Tongue (tissue), 2 donors: ENCODE data around the gene TRIM2. TPM values are rescaled to one million over a fixed set of nuclear protein-coding genes. Genes with fewer than 3 reads are reported as not detected.
"Not testable (repeated sequence)": the region's sequence is repeated elsewhere in the genome, so short reads cannot be mapped to it uniquely, and the experiment has no call there.

Experiments
- DNase-seq: peaks from one replicate; pipeline ENCODE4 v3.0.0-alpha.2; 2015
- total RNA-seq: library from RNA; depleted of rRNA; stranded (reverse); fragments of >200 nt; gene quantifications from one replicate; pipeline ENCODE4 v1.2.3, GENCODE V29; 2014

The TRIM2 gene
- 56.7 TPM for total RNA-seq

DNA sequence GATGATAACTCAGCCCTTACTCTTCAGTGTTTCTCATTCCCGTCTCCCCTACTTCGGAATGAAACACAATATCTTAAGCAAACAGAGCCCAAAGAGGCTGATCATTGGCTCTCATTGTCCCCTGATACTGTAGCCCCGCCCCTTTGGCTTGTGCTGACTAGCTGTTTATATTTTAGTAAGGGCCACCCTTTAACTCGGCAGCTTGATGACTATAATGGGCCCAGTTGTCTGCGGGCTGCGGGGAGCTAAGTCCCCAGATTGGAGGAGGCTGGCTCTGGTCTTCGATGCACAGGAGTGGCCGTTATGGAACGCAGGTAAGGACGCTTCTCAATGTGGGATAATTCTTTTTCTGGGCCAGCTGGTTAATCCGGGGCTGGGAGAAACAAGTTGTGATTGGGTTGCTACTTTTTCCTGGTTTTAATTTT lies at the start of gene TRIM2:
Gene TRIM2, plus strand, starts transcription at position 197 of the 425 bp plus-strand sequence. Its CDS starts 88 bp downstream, at position 285.
- peak; percentile 81 for DNase-seq

GRCh38 chr4:153155686-153156085 lies 48.6 kb upstream of the TRIM2 start:
- DNase-seq, result no peak

DNA sequence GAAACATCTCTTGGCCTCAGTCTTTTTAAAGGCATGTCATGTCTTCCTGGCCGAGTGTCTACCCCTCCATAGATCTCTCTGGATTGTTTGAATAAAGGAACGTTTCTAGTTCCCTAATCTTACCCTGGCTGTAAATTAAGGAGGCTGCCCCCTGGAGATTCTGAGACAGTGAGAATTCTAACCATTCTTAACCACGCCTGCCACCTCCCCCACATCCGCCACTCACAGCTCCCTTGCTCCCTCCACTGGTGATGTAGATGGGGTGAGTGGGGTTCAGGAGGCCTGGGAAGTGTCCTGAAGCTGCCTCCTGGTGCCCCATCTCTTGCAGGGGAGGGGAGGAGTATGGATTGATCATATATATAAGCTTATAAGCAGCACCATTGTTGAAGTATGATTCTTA lies 48.0 kb upstream of the TRIM2 start:
- DNase-seq, result no peak

DNA sequence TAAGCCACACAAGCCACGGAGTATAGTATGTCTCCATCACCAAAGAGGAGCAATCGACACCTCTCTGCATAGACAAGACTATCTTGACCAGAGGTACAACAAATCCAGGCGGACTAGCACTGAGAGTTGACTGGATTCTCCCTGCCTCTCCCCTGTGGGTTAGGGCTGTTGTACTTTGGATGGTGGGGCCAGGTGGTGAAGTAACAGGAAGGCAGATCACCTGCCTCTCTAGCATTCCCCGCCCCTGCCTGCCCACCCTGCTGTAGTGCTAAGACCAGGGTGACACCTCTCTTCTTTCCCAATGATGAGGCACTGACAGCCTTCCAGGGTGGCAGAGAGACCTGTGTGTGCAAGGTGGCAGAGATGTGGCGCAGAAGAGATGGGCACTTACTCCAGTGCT lies 47.5 kb upstream of the TRIM2 start:
- no peak for DNase-seq

DNA sequence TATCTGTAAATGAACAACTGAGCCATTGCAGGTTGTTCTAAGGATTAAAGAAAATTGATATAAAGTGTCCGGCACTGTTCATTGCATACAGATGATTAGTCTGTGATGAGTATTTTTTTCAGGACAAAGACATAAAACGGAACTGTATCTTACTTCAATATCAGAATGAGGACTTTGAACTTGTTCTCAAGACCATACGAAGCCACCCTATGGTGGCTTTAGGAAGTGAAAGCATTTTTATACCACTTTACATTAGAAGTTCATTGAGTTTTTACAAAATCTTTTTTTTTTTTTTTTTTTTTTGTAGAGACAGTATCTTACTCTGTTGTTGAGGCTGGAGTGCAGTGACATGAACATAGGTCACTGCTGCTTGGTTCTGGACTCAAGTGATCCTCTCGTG lies 45.2 kb upstream of the TRIM2 start:
- no peak for DNase-seq

- DNase-seq, result no peak
Measured at GRCh38 chr4:153159728-153160221, 44.5 kb upstream of the TRIM2 start.

GRCh38 chr4:153160821-153161220 lies 43.4 kb upstream of the TRIM2 start:
- DNase-seq, result no peak

GRCh38 chr4:153161226-153161963 lies 42.8 kb upstream of the TRIM2 start:
- peak; percentile 40 for DNase-seq

DNA sequence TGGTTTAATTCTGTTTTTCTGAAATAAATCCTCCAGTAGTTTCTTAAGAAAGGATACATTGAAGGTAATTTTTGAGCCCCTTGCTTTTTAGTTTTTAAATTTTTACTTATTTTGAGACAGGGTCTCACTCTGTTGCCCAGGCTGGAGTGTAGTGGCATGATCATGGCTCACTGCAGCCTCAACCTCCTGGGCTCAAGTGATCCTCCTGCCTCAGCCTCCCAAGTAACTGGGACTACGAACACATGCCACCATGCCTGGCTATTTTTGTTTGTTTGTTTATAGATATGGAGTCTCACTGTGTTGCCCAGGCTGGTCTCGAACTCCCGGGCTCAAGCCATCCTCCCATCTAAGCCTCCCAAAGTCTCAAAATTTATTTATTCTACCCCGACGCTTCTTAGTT lies 39.0 kb upstream of the TRIM2 start:
- DNase-seq, result not testable (repeated sequence)

DNA sequence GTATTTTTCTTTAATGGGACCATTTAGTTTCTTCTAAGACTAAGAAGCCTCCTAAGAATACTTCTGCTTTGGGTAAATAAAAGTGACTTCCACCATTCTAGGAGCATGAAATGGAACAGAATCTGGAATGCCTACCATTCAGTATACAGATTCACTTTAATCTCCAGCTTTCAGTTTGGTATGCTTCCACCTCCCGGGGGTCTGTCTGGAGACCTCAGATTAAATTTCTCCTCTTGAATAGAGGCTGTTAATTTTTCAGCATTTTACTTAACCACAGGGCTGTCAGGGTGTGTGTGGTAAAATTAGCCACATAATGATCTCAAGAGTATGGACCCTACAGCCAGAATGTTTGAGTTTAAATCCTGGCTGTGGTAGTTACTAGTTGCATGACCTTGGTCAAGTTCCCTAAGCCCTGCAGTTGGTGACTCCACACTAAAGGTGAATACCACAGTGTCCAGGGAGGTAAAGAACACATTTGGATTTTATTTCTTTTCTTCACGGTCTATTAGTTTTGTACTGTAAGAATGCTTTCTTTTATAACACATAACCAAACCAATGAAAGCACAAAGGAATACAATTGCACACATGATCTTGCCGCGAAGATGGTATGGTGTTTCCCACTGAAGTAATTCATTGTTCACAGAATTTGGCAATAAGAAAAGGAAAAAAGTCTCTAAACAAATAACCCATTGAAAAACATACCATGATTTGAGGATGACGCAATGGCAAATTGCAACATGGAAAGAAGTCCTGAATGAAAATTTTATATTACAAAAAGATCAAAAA lies 37.3 kb upstream of the TRIM2 start:
- DNase-seq, result peak; percentile 41

DNA sequence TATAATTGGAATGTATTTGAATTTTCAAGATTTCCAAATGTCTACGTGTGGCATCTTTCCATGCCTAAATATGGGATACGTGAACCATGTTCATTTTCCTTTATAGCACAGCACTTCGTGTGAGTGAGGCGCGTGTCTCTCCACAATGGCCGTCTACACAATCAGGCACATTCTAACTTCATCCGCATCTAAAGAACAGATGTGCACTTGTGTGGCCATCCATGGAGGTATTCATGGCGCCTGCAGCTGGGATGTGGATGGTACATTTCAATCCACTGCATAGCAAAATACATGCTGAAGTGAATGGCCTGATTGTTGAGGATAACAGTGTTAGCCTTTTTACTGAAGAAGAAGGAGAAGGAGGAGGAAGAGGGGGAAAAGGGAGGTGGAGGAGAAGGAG lies 34.5 kb upstream of the TRIM2 start:
- no peak for DNase-seq

DNA sequence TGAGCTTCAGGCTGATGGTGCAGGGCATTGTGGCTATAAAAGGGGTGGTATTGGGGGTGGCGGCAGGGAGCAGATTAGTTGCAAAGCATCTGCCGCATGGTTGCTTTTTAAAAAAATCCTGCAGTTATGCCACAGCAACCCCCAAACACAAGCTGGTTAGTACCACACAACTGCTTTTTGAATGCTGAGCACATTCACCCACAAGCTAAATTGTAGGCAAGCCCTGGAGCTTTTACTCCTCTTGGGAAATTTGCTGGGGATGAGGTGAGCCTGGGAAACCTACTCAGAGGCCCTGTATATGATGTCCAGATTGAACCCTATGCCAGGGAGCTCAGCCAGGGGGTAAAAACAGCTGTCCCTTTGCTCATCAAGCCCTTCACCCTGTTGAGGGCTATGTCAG lies 33.8 kb upstream of the TRIM2 start:
- no peak for DNase-seq

- no peak for DNase-seq
Measured at GRCh38 chr4:153174821-153175567, 29.2 kb upstream of the TRIM2 start.

GRCh38 chr4:153176938-153177337 lies 27.3 kb upstream of the TRIM2 start:
- no peak for DNase-seq

GRCh38 chr4:153177841-153178240 lies 26.4 kb upstream of the TRIM2 start:
- DNase-seq, result no peak

- no peak for DNase-seq
Measured at GRCh38 chr4:153179100-153179499, 25.1 kb upstream of the TRIM2 start.

GRCh38 chr4:153181293-153181692 lies 22.9 kb upstream of the TRIM2 start:
- no peak for DNase-seq

DNA sequence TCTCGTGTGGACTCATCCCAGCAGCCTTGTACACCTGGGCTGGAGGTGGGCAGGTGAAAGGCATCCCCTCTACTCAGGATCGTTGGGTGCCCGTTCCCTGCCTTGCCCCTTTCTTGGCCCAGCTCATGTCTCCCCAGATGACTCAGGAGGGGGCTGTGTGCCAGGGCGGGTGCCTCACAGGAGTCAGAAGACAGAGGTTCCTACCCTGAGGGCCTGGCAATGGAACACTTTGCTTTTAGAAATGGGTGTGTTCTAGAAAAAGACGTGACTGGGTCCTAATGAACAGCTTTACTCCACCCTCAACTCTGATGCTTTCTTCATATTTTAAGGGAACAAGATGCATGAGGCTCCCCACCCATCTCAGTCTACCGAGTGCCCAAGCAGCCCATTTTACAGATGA lies 22.5 kb upstream of the TRIM2 start:
- no peak for DNase-seq

GRCh38 chr4:153183146-153183545 lies 21.1 kb upstream of the TRIM2 start:
- DNase-seq, result no peak

DNA sequence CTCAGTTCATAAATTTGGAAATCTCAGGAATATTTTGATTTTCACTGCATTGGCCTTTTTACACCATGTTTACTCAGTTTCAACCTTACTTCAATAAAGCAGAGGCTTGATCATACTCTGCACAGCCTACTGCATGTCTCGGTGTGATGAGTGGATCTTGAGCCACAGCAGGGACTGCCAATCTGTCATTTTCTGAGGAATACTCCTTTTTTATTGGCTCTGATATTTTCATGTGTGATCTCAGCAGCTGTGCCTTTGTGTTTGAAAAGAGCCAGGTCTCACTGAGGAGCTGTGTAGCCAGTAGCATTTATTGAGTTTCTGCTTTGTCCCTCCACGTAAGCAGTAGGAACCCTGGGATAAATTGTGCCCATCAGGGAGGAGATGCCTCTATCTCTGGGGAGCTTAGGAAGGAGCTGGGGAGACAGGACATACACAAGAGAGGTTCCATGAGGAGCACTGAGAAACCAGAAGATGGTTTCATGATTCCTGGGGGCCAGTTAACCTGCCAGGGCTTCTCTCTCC lies 18.9 kb upstream of the TRIM2 start:
- no peak for DNase-seq

- no peak for DNase-seq
Measured at GRCh38 chr4:153186046-153186728, 18.1 kb upstream of the TRIM2 start.
